OCI-LY1 (cell line): ENCODE measurements around the gene KCTD18.

Experiments
- EZH2 ChIP-seq: fragments of 200-600 bp; sonication (generic), shearing (Covaris generic); IDR thresholded peaks from 2 replicates; pipeline ENCODE4 v1.8.0; 2017; ENCODE audit warnings: borderline replicate concordance, mixed run types, mild to moderate bottlenecking, antibody characterized with exemption, low read length, moderate library complexity, mixed read lengths
- TF ChIP-seq, protein P1 (sequence below): fragments of 200-600 bp; sonication (generic), shearing (Covaris generic); IDR thresholded peaks from 2 replicates; pipeline ENCODE4 v1.5.1; 2017; ENCODE audit warnings: mild to moderate bottlenecking, antibody characterized with exemption, low read length, moderate library complexity, mixed read lengths

DNA sequence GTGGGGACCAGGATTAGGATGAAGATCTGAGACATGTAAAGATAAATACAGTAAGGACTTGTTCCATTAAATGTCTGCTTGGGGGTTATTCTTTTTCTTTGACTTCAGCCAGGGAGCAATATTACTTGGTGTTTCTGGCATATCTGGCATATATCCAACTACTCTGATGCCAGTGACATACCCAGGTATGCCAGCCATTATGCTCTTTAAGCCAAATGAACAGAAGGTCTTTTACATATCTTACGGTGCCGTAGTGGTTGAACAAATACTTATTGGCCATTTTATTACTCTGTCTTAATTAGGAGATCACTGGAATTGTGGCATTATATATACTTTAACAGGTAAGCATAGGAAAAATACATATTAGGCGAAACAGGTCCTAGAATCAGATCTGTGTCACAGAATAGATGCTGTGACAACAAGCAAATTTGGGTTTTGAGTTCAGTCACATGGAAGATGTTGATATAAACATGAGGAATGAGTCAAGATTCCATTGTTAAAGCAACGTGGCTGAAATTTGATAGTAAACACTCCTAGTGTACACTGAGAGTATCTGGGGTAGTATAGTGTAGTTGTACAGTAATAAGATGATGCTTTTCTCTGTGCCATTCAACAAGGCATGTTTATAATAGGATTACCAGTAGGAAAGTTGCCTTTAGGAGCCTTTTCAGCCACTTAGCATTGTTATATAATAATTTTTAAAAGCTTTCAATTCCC is 62.6 kb downstream of the KCTD18 start:
- TF ChIP-seq EZH2 = no peak
- TF ChIP-seq, protein P1, sequence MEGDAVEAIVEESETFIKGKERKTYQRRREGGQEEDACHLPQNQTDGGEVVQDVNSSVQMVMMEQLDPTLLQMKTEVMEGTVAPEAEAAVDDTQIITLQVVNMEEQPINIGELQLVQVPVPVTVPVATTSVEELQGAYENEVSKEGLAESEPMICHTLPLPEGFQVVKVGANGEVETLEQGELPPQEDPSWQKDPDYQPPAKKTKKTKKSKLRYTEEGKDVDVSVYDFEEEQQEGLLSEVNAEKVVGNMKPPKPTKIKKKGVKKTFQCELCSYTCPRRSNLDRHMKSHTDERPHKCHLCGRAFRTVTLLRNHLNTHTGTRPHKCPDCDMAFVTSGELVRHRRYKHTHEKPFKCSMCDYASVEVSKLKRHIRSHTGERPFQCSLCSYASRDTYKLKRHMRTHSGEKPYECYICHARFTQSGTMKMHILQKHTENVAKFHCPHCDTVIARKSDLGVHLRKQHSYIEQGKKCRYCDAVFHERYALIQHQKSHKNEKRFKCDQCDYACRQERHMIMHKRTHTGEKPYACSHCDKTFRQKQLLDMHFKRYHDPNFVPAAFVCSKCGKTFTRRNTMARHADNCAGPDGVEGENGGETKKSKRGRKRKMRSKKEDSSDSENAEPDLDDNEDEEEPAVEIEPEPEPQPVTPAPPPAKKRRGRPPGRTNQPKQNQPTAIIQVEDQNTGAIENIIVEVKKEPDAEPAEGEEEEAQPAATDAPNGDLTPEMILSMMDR = no peak
